GM12872 (cell line): Measurements from ENCODE around the gene FAM237A.

Experiments
- CTCF ChIP-seq: IDR thresholded peaks from 3 replicates; pipeline ENCODE4 v1.5.1; 2011; ENCODE audit warnings: low read depth, mild to moderate bottlenecking, low read length, moderate library complexity; ENCODE audit not compliant: insufficient read depth

The FAM237A gene

GRCh38 chr2:206688453-206688852 lies 46.2 kb downstream of the FAM237A start:
- TF ChIP-seq CTCF = no peak

GRCh38 chr2:206688990-206689389 lies 46.7 kb downstream of the FAM237A start:
- TF ChIP-seq CTCF = no peak

GRCh38 chr2:206692971-206693370 lies 50.7 kb downstream of the FAM237A start:
- TF ChIP-seq CTCF = no peak

GRCh38 chr2:206693399-206694137 lies 51.3 kb downstream of the FAM237A start:
- peak; percentile 60 for TF ChIP-seq CTCF

GRCh38 chr2:206696910-206697309 lies 54.6 kb downstream of the FAM237A start:
- no peak for TF ChIP-seq CTCF

- no peak for TF ChIP-seq CTCF
These were observed 56.5 kb downstream of the FAM237A start for GRCh38 chr2:206698811-206699210.
